Erythroblast (primary cell): ENCODE data around the gene TMOD3.

Experiments used
- GATA1 ChIP-seq: IDR thresholded peaks from 2 replicates; pipeline ENCODE4 v1.6.1; 2011; ENCODE audit warnings: low read depth, mild to moderate bottlenecking, control low read depth, low read length, moderate library complexity
- POLR2A ChIP-seq: IDR thresholded peaks from 2 replicates; pipeline ENCODE4 v1.6.1; 2011; ENCODE audit warnings: mild to moderate bottlenecking, low read length

- no peak for TF ChIP-seq POLR2A
- no peak for TF ChIP-seq GATA1
Observed at GRCh38 chr15:51840692-51841091, 11.2 kb downstream of the TMOD3 start.
